Activated CD8-positive, alpha-beta memory T cell treated with anti-CD3 and anti-CD28 coated beads for 48 hours (primary cell): ENCODE results near the gene SCNN1A.

ENCODE experiments used
- DNase-seq, 3 experiments: peaks; one replicate each; pipeline ENCODE4 v3.0.0-alpha.2; 2020; ENCODE audit warnings: low read depth in 2 of 3, low spot score in 2 of 3

SCNN1A gene

DNA sequence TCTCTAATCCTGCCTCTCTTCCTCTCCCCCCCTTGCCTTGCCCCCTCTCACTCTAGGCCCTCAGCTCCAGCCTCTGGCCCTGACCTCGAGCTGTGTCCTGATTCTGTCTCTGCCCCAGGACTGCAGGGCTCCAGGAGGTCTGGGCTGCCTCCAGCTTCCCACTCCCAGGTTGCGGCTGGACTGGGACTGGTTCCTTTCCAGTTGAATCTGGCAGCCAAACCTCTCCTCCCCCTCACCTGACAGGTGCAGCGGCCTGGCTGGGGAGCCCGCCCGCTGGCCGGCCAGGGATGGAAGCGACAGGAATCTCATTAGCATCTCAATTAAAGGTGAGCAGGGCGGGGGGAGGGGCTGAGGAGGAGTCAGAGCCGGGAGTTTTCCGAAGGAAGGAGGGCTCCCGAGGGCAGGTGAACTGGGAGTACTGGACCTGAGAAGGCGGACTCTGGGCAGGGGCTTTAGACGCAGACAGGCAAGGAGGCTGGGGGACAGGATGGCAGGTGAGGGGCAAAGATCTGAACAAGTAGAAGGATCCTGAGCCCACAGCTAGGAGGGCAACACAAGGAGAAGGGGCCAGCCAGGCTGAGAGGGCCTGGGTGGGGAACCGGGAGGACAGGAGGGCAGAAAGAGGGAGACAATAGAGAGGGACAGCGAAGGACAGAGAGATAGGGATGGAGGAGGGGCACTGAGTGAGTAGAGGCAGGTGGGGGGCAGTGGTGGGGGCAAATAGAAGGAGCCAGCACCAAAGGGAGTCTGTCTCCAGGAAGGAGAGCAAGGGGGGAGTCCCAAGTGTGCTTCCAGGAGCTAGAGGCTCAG is at the start of gene SCNN1A:
Gene SCNN1A (minus strand): TSS at position 295 of the 810 bp plus-strand sequence. CDS start 780 bp downstream, outside the sequence.
- no peak for DNase-seq

DNA sequence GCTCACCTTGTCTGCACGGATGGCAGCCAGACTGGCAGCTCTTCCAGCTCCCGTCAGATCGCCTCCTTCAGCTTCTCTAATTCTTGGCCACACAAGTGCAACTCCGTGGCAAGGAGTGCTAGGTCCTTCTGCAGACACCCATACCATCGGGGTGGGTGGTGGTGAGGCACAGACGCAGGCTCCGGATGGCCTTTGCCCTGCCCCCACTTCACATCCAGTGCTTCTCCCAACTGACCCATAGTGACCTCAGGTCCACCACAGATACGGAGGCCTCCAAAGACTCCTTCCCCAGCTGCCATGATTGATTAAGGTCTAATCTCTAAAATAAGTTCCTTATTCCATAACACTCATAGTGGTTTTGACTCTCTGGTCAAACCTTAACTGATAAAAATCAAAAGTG is 49.5 kb upstream of the SCNN1A start:
- no peak for DNase-seq

DNA sequence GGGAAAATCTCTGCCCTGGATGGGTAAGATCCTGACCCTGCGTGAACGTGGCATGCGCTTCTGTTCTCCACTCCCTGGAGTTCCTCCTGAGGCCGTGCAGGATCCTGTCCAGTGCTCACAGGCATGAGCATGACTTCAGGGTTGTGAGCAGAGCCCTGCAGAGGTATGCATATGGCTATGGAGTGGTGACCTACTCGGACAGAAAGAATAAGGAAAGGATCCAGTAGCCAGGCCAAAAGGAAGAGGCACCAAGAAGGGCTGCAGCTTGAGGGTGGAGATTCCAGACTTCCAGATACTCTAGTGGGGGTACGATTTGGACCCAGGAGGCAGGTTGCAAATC is 48.6 kb upstream of the SCNN1A start:
- DNase-seq: no peak

DNA sequence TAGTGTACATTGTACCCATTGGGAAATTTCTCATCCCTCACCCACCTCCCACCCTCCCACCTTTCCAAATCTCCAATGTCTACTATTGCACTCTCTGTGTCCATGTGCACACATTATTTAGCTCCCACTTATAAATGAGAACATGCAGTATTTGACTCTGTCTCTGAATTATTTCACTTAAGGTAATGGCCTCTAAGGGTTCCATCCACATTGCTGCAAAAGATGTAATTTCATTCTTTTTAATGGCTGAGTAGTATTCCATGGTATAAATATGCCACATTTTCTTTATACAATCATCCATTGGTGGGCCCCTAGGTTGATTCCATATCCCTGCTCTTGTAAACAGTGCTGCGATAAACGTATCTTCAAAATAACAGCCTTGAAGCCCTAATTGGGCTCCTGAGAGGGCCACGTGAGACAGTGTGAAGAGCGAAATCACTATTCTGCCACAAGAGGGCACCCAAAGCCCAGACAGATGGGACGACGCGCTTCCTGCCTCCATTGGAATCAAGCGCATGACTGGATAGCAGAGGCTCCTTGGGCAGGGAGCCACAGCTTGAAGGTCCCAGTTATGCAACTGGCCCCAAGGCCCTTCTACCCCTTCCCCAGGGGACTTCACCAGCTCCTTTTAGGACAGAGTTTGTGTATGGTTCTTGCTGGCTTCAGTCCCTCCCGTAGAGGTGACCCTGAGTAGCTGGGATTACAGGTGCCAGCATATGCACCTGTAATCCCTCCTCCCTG is 48.1 kb upstream of the SCNN1A start:
- peak in 1 of 3 experiments; percentile 31 for DNase-seq

DNA sequence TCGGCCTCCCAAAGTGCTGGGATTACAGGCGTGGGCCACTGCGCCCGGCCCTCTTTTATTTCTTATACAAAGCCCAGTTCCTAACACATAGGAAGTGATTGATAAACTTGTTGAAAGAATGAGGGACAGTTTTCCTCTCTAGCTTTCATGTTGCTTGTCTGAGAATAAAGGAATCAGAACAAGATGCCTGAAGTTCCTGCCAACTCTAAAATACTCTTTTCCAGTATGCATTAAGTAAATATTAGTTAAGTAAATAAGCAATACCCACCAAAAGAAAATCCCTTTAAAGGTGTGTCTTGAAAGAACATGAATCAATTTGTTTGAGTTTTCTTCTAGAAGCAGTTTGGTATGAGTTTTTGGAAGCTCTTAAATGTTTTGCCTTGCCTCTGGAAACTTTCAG is 45.0 kb upstream of the SCNN1A start:
- no peak for DNase-seq

DNA sequence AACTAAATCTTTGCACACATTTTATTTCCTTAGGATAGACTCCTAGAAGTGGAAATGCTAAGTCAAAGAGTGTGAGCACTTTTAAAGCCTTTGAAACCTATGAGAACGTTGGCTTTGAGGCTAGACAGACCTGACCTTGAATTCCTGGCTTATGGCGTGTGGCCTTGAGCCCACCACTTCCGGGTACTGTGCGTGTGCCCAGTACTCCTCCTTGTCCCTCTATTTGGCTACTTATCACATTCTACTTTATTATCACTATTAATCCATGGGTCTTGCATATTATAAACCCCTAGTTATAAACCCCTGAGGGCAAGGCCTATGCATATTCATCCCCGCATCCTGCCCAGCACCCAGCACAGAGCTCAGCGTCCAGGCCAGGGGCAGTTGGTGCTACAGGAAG is 43.4 kb upstream of the SCNN1A start:
- no peak for DNase-seq

DNA sequence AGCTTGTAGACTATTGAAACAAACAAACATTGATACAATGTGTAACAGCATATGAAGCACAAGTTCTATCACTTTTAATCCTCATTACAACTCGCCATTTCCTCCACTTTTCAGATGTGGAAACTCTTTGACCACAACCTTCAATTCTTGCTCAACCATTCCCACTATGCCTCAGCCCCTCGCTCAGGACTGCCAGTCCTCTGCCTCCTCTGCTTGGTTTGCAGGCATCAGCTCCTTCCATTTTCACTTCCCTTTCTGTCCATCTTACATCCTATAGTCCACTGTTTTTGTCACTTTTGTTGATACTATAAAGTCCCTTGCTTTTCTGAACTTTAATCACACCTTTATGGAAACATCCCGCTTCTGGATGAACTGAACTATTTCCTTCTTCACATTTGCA is 41.2 kb upstream of the SCNN1A start:
- DNase-seq: no peak

DNA sequence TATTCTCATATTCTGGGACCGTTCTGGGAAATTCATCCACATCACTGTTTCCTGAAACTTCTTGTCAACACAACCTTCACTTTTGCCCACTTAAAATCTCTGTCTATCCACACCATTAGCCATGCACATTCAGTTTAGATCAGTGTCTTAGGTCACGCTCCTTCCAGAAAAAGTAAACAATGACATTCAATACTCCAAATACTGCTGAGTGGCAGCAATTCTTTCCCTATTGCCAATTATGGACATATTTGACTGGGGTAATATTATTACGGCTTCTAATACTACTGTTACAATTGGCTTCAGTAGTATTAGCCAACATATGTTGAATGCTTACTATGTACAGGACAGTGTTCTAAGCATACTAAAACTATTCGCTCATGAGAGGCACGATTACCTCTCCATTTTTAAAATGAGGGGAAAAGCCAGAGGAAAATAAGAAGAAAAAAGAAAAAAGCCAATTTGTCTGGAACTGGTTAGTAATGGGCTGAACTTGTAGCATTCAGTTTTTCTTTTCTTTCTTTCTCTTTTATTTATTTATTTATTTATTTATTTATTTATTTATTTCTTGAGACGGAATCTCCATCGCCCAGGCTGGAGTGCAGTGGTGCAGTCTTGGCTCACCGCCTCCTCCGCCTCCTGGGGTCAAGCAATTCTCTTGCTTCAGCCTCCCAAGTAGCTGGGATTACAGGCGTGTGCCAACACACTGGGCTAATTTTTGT is 32.0 kb upstream of the SCNN1A start:
- DNase-seq: no peak

DNA sequence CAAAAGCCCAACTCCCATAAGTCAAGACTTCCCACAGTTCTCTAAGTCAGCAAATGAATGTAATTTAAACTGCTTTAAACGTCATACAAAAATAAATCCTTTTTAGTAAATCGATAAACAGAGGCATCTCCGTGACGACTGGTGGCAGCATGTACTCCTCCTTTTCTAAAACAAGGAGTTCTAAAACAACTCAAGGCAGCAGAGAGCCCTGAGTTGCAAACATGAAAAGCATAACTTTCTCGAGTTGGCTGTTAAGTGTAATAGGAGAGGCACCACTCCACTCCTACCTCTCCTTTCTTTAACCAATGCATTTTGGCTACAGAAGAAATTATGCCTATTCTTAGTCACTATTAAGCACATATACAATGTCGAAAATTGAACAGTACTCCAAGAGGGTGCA is 30.6 kb upstream of the SCNN1A start:
- DNase-seq: no peak

DNA sequence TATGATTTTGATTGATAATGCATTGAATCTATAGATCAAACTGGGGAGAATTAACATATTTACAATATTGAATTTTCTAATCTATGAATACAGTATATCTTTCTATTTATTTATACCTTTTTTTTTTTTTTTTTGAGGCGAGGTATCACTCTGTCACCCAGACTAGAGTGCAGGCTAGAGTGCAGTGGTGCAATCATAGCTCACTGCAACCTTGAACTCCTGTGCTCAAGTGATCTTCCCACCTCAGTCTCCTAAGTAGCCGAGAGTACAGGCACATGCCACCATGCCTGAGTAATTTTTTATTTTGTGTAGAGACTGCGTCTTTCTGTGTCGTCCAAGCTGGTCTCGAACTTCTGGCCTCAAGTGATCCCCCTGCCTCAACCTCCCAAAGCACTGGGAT is 29.0 kb upstream of the SCNN1A start:
- no peak for DNase-seq

DNA sequence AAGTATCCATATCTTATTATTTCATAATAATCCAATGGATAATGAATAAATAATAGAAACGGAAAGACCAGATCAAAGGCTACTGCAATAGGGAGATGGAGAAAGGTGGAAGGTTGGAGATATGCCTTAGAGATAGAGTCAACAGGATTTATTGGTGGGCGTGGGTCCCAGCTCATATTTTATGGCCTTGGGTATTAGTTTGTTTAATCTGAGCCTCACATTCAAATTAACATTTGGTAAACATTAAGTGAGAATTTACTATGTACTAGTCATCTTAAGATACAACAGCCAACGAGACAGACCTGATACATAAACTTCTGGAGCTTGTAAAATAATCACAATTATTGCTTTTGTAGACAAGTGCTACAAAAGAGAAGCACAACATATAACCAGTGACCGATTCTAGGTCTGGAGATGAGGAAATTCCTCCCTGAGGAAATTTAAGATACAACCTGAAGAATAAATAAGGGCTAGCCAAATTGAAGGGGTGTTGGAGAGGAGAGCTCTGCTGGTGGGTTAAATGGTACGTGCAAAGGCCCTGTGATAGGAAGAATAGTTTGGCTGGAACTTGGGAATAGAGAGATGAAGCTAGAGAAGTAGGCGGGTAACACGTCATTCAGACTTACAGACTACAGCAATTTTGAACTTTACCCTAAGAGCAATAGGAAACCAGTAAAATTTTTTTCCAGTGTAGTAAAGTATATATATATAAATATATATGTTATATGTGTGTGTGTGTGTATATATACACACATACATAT is 24.7 kb upstream of the SCNN1A start:
- DNase-seq: no peak

DNA sequence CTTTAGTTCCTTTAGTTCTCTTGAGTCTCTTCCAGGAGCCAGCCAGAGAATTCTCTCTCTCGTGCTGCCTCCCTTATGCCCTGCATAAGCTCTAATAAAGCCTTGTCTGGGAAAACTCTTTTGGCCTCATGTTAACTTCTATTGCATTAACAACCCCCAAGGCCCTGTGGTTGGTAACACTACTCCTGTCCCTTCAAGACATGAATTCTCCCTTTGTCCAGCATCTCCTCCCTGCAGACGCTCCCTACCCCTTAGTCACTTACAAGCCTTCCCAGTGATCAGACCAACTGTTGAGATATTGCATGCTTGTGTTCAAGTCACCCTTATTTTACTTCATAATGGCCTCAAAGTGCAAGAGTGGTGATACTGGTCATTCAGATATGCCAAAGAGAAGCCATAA is 20.7 kb upstream of the SCNN1A start:
- no peak for DNase-seq

DNA sequence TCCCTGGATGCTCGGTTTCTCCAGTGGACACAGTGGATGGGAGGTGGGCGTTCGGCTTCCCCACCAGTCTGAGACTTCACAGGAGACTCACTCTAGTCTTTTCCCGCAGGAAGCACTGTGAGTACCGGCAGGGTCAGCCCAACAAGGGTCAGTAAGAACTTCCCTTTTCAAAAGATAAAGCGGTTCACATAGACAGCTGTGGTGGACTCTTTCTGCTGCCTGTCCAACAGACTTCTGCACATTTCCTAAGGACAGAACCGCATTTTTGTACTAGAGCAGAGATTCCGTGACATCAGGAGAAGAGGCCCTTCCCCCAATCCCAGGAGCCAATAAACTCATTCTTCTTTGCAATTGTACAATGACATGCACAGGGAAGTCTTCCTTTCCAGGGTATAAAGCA is 19.0 kb upstream of the SCNN1A start:
- no peak for DNase-seq

DNA sequence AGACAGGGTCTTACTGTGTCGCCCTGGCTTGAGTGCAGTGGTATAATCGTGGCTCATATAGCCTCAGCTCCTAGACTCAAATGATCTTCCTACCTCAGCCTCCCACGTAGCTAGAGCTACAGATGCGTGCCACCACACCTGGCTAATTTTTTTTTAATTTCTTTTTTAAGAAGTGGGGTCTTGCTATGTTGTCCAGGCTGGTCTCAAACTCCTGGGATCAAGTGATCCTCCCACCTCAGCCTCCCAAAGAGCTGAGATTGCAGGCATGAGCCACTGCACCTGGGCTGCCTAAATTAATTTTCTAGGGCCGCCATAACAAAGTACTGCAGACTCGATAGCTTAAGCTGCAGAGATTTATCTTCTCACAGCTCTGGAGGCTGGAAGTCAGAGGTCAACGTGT is 17.7 kb upstream of the SCNN1A start:
- DNase-seq: no peak

DNA sequence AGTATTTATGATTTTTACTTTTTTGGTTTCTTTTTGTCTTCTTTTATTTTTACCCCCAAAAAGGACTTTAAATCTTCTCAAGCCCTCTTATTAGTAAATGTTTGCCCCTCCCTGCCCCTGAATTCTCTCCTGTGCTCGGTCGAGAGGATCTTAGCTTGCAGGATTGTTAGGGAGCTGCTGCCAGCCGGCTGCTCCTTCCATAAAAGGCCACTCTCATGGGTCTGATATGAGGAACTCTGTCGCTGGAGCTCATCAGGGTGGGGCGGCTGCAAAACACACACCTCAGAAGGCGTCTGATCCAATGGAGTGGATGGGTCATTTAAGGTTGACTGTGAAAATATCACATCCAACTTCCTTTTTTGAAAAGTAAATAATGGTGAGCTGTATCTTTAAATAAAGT is 17.1 kb upstream of the SCNN1A start:
- DNase-seq: no peak

DNA sequence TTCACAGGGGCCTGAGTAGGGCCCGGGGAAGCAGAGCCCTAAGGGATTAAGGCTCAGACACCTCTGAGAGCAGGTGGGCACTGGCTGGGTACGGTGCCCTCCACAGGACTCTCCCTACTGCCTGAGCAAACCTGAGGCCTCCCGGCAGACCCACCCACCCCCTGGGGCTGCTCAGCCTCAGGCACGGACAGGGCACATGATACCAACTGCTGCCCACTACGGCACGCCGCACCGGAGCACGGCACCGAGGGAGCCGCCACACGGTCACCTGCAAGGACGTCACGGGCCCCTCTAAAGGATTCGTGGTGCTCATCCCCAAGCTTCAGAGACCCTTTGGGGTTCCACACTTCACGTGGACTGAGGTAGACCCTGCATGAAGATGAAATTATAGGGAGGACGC is 15.7 kb upstream of the SCNN1A start:
- no peak for DNase-seq

DNA sequence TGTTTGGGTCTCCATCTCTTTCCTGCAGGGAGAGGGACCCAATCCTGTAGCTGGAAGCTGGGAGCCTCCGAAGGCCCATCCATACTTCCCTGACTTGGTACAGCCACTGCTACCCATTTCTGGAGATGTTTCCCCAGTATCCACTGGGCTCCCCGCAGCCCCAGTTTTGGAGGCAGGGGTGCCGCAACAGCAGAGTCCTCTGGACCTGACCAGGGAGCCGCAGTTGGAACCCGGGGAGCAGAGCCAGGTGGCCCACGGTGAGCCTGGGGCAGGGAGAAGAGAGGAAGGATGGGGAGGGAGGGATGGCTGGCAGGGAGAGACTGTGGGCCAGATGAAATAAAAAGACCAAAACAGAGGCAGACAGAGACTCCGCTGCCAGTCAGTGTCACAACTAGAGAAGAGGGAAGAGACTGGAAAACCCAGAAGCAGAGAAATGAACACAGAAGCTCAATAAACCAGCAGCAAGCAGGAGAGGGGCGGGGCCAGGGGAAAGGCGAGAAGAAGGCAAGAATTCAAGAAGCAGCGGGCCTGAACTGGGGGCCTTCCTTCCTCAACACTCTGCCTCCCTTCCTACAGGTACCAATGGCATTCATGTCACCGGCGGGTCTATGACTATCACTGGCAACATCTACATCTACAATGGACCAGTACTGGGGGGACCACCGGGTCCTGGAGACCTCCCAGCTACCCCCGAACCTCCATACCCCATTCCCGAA is 14.9 kb upstream of the SCNN1A start:
- DNase-seq: no peak

DNA sequence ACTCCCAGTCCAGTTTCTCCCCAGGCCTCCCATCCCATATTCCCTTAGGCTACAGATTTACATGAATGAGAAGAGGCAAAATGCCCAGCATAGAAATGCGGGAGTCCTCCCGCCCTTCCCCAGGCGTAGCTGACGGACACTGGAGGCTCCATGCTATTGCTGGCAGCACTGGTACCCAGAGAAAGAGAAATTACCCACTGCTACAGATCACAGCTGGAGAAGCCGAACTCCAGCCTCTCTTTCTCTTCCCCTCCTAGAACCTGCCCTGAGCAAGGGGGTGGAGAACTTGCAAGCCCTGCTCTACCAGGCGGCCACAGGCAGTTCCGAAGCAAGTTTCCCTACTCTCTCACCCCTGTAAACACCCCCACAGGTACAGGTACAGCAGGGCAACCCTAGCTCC is 12.2 kb upstream of the SCNN1A start:
- no peak for DNase-seq

DNA sequence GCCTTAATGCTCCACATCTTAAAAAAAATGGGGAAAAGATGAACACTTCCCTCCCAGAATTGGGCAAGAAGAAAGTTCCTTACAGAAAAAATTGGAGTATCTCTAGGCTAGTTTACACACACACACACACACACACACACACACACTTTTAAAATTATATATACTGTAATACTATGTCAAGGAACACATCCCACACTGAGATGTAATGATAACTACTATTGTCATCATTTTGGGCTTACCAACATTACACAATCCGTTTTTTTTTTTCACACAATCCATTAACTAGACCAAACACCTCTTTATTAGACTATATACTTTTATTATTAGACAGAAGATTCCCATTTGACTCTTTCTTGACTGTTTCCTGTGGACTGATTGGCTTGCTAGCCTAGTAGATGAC is 11.1 kb upstream of the SCNN1A start:
- DNase-seq: no peak

DNA sequence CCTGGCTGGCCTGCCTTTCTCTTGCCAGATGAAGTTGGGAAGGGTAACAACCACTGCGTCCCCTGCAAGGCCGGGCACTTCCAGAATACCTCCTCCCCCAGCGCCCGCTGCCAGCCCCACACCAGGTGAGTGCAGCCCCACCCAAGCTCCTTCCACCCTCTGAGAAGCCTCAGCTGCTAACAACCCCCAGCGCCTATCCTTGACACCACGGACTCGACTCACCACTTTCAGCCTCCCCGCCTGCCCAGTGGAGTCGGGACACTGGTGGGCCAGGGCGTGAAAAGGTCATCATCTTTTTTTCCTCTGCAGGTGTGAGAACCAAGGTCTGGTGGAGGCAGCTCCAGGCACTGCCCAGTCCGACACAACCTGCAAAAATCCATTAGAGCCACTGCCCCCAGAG is 10.7 kb upstream of the SCNN1A start:
- no peak for DNase-seq
